Kidney (tissue), 14 donors: ENCODE results near the gene SLC39A3. TPM values are rescaled to one million over a fixed set of nuclear protein-coding genes. Genes with fewer than 3 reads are reported as not detected.

Experiments used
- DNase-seq, 5 donors: peaks; one replicate each; pipeline ENCODE4 v3.0.0-alpha.2; 2013 to 2020
- FAIRE-seq: peaks from 2 replicates; lab custom pipeline; 2012; peaks lifted over from hg19 to GRCh38; lab: Jason Lieb, UNC
- H3K27ac ChIP-seq, 2 donors: one replicate each; pipeline ENCODE4 v1.7.0; 2013; ENCODE audit warnings: low read depth in 2 of 2, low read length in 2 of 2, inconsistent platforms in 1 of 2
- H3K27me3 ChIP-seq: one replicate; pipeline ENCODE4 v1.7.1; 2013; ENCODE audit warnings: low read length, inconsistent platforms; ENCODE audit not compliant: control insufficient read depth, insufficient read depth
- H3K36me3 ChIP-seq, 3 donors: one replicate each; pipeline versions ENCODE4 v1.7.0 to v1.7.1; 2013; ENCODE audit warnings: low read length in 3 of 3, control low read depth in 1 of 3, inconsistent platforms in 1 of 3; ENCODE audit not compliant: insufficient read depth in 3 of 3, control insufficient read depth in 2 of 3
- H3K4me1 ChIP-seq, 3 donors: one replicate each; pipeline versions ENCODE4 v1.7.0 to v1.7.1; 2013; ENCODE audit warnings: low read length in 3 of 3, inconsistent platforms in 1 of 3, low read depth in 1 of 3; ENCODE audit not compliant: control insufficient read depth in 2 of 3, insufficient read depth in 2 of 3
- H3K4me3 ChIP-seq, 3 donors: one replicate each; pipeline versions ENCODE4 v1.7.0 to v1.8.1; 2013; ENCODE audit warnings: low read length in 3 of 3, control low read depth in 1 of 3, inconsistent platforms in 1 of 3
- H3K9ac ChIP-seq, 3 donors: one replicate each; pipeline versions ENCODE4 v1.7.0 to v1.7.1; 2013; ENCODE audit warnings: low read length in 3 of 3, control low read depth in 1 of 3, inconsistent platforms in 1 of 3
- H3K9me3 ChIP-seq, 3 donors: one replicate each; pipeline versions ENCODE4 v1.7.0 to v1.7.1; 2013; ENCODE audit warnings: low read length in 3 of 3, control low read depth in 1 of 3, inconsistent platforms in 1 of 3; ENCODE audit not compliant: control insufficient read depth in 2 of 3, insufficient read depth in 1 of 3
- CTCF ChIP-seq: IDR thresholded peaks from 3 replicates; pipeline ENCODE4 v1.5.1; 2012; ENCODE audit warnings: mild to moderate bottlenecking, moderate library complexity, borderline replicate concordance; ENCODE audit not compliant: insufficient read depth; ENCODE audit errors: extremely low read depth
- intact Hi-C: fragments of 100-400 bp; cut with DNase I; formaldehyde crosslinking; loops from one replicate; pipeline ENCODE4 v1.11.1; 2022
- polyA plus RNA-seq: library from polyadenylated mRNA; stranded (reverse); fragments of 350-450 nt; fragmentation: Illumina TruSeq; extraction: RNeasy Lipid Tissue Mini Kit (QIAGEN cat#74804); gene quantifications from one replicate; pipeline ENCODE4 v1.2.3, GENCODE V29; 2014; ENCODE audit warnings: low read depth, low replicate concordance; ENCODE audit not compliant: insufficient read depth
- total RNA-seq: library from RNA; stranded (reverse); fragmentation: NEBNext Ultra II Directional; extraction: Animal tissue kit (Norgen Biotek cat#: 25700); gene quantifications from one replicate; pipeline ENCODE4 v1.2.1, GENCODE V29; 2021
- donor health status: control.
- donor health status: control.
- donor health status: control.
- donor health status: control.
- donor health status: control.
- donor health status: DM: yes; HTN: yes; CAD: no.
- donor health status: Normal renal cell carcinoma (clear cell type).

The SLC39A3 gene
- total and polyA plus RNA-seq, 2 donors from 2014 or later, result 31.1 to 38.0 TPM

- no peak for FAIRE-seq
- no peak for TF ChIP-seq CTCF
- Histone ChIP-seq H3K27ac (no peak overlapping the region), H3K4me3 (no peak overlapping the region), H3K4me1 (no peaks in the 10 kb centered on the region), H3K9ac (no peak overlapping the region), H3K36me3 (peaks cover 0 to 24% (median 11%) of the 10 kb centered on the region in 3 donors), H3K27me3 (no peaks in the 10 kb centered on the region), H3K9me3 (no peaks in the 10 kb centered on the region)
- DNase-seq, result no peak
- intact Hi-C loops, result no loop called here
Measured at GRCh38 chr19:2763687-2764086, 23.9 kb upstream of the SLC39A3 start.

GRCh38 chr19:2762783-2763496 is 23.1 kb upstream of the SLC39A3 start:
- intact Hi-C loops, result no loop called here
- no peak for TF ChIP-seq CTCF
- Histone ChIP-seq H3K9me3 (no peaks in the 10 kb centered on the region), H3K27me3 (no peaks in the 10 kb centered on the region), H3K36me3 (peaks cover 0 to 27% (median 11%) of the 10 kb centered on the region in 3 donors), H3K9ac (no peak overlapping the region), H3K27ac (no peak overlapping the region), H3K4me1 (no peaks in the 10 kb centered on the region), H3K4me3 (no peak overlapping the region)
- DNase-seq, result no peak
- FAIRE-seq, result no peak

- Histone ChIP-seq H3K36me3 (peaks cover 0 to 27% (median 13%) of the 10 kb centered on the region in 3 donors), H3K9me3 (no peaks in the 10 kb centered on the region), H3K27me3 (no peaks in the 10 kb centered on the region), H3K9ac (no peak overlapping the region), H3K4me1 (no peaks in the 10 kb centered on the region), H3K27ac (no peak overlapping the region), H3K4me3 (no peak overlapping the region)
- no peak for FAIRE-seq
- DNase-seq, result no peak
- intact Hi-C loops, result no loop called here
- no peak for TF ChIP-seq CTCF
Measured at GRCh38 chr19:2761876-2762782, 22.3 kb upstream of the SLC39A3 start.
